DND-41 (cell line): Measurements from ENCODE around the gene LETM1.

Experiments used
- ATAC-seq: fragments of 200-7000 bp; cut with Tn5 transposase; 3 replicates; pipeline ENCODE4 v1.9.1; 2021; ENCODE audit warnings: low read depth; ENCODE audit not compliant: insufficient read depth
- DNase-seq: peaks from one replicate; pipeline ENCODE4 v3.0.0-alpha.2; 2020
- H2AFZ ChIP-seq: 2 replicates; pipeline ENCODE4 v1.6.0; 2012; ENCODE audit warnings: low read depth, low read length
- H3K27ac ChIP-seq: 2 replicates; pipeline ENCODE4 v1.5.1; 2012; ENCODE audit warnings: low read length, inconsistent platforms
- H3K27me3 ChIP-seq: fragments of 200-600 bp; sonication (generic); 2 replicates; pipeline ENCODE4 v1.6.0; 2012; ENCODE audit warnings: low read length, mild to moderate bottlenecking, inconsistent platforms; ENCODE audit not compliant: insufficient read depth, poor library complexity
- H3K36me3 ChIP-seq: 2 replicates; pipeline ENCODE4 v1.5.1; 2012; ENCODE audit warnings: low read length, inconsistent platforms; ENCODE audit not compliant: insufficient read depth
- H3K4me1 ChIP-seq: 2 replicates; pipeline ENCODE4 v1.5.1; 2012; ENCODE audit warnings: mild to moderate bottlenecking, low read length; ENCODE audit not compliant: insufficient read depth
- H3K4me2 ChIP-seq: 2 replicates; pipeline ENCODE4 v1.6.0; 2012; ENCODE audit warnings: mild to moderate bottlenecking, moderate library complexity, low read length, inconsistent platforms; ENCODE audit not compliant: insufficient read depth
- H3K4me3 ChIP-seq, 2 experiments: fragments of 200-600 bp in 1 of 2; shearing (Covaris generic) in 1 of 2; 2 replicates each; pipeline ENCODE4 v1.5.1; 2012 to 2016; ENCODE audit warnings: inconsistent platforms in 2 of 2, low read length in 2 of 2, mild to moderate bottlenecking in 2 of 2, low read depth in 1 of 2, moderate library complexity in 1 of 2
- H3K79me2 ChIP-seq: 2 replicates; pipeline ENCODE4 v1.6.0; 2012; ENCODE audit warnings: low read length, inconsistent platforms; ENCODE audit not compliant: insufficient read depth
- H3K9ac ChIP-seq: 2 replicates; pipeline ENCODE4 v1.6.0; 2012; ENCODE audit warnings: low read depth, mild to moderate bottlenecking, inconsistent platforms, low read length, moderate library complexity
- H3K9me3 ChIP-seq: 2 replicates; pipeline ENCODE4 v1.5.1; 2012; ENCODE audit warnings: low read length, moderate library complexity, mild to moderate bottlenecking, inconsistent platforms; ENCODE audit not compliant: insufficient read depth, severe bottlenecking
- H4K20me1 ChIP-seq: 2 replicates; pipeline ENCODE4 v1.6.0; 2012; ENCODE audit warnings: low read length; ENCODE audit not compliant: insufficient read depth
- EZH2 ChIP-seq: IDR thresholded peaks from 3 replicates; pipeline ENCODE4 v1.6.1; 2012; ENCODE audit warnings: borderline replicate concordance, low read depth, mild to moderate bottlenecking, moderate library complexity, low read length, inconsistent platforms; ENCODE audit not compliant: severe bottlenecking
- TF ChIP-seq, protein P1 (sequence below): IDR thresholded peaks from 2 replicates; pipeline ENCODE4 v1.5.1; 2012; ENCODE audit warnings: borderline replicate concordance, low read length, moderate library complexity, mild to moderate bottlenecking; ENCODE audit not compliant: poor library complexity, severe bottlenecking; ENCODE audit errors: extremely low read depth

LETM1 gene

DNA sequence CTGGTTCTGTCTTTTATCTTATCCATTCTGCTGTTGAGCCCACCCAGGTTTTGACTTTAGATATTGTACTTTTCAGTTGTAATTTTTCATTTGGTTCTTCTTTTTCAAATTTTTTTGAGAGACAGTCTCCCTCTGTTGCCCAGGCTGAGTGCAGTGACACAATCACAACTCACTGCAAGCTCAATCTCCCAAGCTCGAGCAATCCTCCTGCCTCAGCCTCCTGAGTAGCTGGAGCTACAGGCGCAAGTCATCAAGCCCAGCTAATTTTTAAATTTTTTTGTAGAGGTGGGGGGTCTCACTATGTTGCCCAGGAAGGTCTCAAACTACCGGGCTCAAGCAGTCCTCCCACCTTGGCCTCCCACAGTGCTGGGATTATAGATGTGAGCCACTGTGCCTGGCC lies 25.7 kb downstream of the LETM1 start:
- peak overlapping the region; percentile 58 for H3K4me2 ChIP-seq
- H3K9ac ChIP-seq: peak overlapping the region; percentile 58
- peaks cover 6% of the 10 kb centered on the region; the same call in 1 of the 2 replicates for H3K79me2 ChIP-seq
- no peaks in the 10 kb centered on the region for H4K20me1 ChIP-seq
- peak; percentile 69 for DNase-seq
- H3K27ac ChIP-seq: peak overlapping the region; percentile 99
- peak; percentile 58 for ATAC-seq
- H3K4me3 ChIP-seq: no peak overlapping the region
- TF ChIP-seq EZH2: no peak
- TF ChIP-seq, protein P1, sequence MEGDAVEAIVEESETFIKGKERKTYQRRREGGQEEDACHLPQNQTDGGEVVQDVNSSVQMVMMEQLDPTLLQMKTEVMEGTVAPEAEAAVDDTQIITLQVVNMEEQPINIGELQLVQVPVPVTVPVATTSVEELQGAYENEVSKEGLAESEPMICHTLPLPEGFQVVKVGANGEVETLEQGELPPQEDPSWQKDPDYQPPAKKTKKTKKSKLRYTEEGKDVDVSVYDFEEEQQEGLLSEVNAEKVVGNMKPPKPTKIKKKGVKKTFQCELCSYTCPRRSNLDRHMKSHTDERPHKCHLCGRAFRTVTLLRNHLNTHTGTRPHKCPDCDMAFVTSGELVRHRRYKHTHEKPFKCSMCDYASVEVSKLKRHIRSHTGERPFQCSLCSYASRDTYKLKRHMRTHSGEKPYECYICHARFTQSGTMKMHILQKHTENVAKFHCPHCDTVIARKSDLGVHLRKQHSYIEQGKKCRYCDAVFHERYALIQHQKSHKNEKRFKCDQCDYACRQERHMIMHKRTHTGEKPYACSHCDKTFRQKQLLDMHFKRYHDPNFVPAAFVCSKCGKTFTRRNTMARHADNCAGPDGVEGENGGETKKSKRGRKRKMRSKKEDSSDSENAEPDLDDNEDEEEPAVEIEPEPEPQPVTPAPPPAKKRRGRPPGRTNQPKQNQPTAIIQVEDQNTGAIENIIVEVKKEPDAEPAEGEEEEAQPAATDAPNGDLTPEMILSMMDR: peak; percentile 14
- H2AFZ ChIP-seq: no peak overlapping the region
- no peaks in the 10 kb centered on the region for H3K27me3 ChIP-seq
- H3K9me3 ChIP-seq: no peaks in the 10 kb centered on the region
- peaks cover 59% of the 10 kb centered on the region for H3K4me1 ChIP-seq
- H3K36me3 ChIP-seq: peaks cover 65% of the 10 kb centered on the region

DNA sequence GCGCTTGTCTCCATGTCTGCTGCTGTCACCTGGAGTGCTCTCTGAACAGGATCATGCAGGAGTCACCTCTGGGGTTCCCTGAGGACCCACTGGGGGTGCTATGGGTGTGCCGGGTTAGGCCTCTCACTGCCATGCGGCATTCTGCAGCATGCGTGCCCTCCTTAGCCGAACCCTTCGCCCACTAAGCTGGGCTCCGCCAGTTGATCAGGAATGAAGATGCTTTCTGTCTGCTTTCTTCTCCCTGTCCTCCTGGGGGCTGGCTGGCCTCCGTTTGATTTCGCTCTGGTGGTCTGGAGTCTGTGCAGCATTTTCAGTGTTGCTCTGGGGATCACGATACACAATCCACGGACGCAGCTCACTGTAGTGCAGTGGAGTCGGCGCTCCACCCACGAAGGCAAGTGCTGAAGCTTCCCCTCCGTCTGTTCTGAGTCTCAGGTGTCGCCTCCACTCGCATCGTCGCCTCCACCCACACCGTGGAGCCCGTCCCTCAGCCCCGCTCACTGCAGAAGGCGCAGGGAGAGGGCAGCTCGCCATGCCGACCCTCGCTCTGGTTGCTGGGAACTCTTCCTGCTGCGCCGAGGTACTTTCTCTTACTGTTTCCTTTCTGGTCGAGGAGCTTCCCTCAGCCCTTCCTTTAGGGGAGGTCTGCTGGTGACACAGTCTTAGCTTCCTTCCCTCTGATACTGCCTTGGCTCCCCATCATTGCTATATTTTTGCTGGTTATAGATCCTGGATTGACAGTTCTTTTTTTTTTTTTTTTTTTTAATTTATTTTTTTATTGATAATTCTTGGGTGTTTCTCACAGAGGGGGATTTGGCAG lies 29.2 kb downstream of the LETM1 start:
- no peak overlapping the region for H3K9ac ChIP-seq
- H3K4me1 ChIP-seq: peaks cover 27% of the 10 kb centered on the region
- H3K36me3 ChIP-seq: peaks cover 66% of the 10 kb centered on the region
- no peaks in the 10 kb centered on the region for H4K20me1 ChIP-seq
- no peak overlapping the region for H3K27ac ChIP-seq
- H2AFZ ChIP-seq: no peak overlapping the region
- no peak for DNase-seq
- no peaks in the 10 kb centered on the region for H3K79me2 ChIP-seq
- no peak for ATAC-seq
- no peak overlapping the region for H3K4me2 ChIP-seq
- TF ChIP-seq, protein P1: peak; percentile 10
- TF ChIP-seq EZH2: no peak
- H3K27me3 ChIP-seq: no peaks in the 10 kb centered on the region
- H3K9me3 ChIP-seq: no peaks in the 10 kb centered on the region
- H3K4me3 ChIP-seq: no peak overlapping the region

DNA sequence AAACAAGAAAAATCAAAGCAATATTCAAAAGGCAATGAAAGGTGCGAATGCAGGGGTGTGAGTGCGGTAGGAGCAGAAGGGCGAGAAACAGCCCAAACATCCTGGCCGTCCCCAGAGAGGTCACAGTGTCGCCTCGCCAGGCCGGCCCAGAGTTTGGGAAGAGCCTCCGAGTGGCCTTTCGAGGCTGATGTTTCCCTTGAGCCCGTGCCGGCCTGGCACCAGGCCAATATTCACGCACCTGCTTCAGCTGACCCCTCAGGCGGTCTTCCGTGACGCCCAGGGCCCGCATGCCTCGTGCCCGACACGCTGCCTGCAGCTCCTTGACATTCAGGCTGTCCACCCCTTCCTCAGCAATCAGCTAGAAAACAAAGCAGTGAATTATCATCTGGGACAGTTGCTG lies 30.6 kb downstream of the LETM1 start:
- no peaks in the 10 kb centered on the region for H4K20me1 ChIP-seq
- no peak for ATAC-seq
- H3K27me3 ChIP-seq: no peaks in the 10 kb centered on the region
- H3K4me2 ChIP-seq: no peak overlapping the region
- peaks cover 13% of the 10 kb centered on the region for H3K4me1 ChIP-seq
- no peak overlapping the region for H2AFZ ChIP-seq
- no peak for TF ChIP-seq EZH2
- TF ChIP-seq, protein P1: no peak
- H3K9ac ChIP-seq: no peak overlapping the region
- no peak for DNase-seq
- H3K9me3 ChIP-seq: no peaks in the 10 kb centered on the region
- H3K79me2 ChIP-seq: no peaks in the 10 kb centered on the region
- H3K4me3 ChIP-seq: no peak overlapping the region
- peaks cover 67% of the 10 kb centered on the region for H3K36me3 ChIP-seq
- H3K27ac ChIP-seq: no peak overlapping the region
